ENCODE measurements around the gene ZFAND3.

ZFAND3 gene

DNA sequence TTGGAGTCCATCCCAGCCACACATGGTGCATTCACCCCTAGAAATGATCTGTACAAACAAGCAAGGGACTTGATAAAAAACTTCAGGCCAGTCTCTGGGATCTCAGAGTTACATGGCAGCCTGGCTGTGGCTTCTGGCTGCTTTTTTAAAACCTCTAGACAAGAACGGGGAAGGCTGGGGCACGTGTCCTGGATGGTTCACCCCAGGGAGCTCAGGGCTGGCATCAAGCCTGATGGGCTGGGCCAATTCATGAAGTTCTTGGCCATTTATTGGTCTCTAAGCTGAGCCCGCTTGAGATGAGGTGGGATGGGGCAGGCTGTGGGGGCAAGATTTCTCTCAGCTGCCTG is 10.4 kb upstream of the ZFAND3 start:
- TF ChIP-seq GATA3 (IDR thresholded peaks at IDR 0.05; ENCODE audit: low read depth, low read length) (no peak), GATA2 (IDR thresholded peaks at IDR 0.05; ENCODE audit: low read depth, low read length) (no peak)

DNA sequence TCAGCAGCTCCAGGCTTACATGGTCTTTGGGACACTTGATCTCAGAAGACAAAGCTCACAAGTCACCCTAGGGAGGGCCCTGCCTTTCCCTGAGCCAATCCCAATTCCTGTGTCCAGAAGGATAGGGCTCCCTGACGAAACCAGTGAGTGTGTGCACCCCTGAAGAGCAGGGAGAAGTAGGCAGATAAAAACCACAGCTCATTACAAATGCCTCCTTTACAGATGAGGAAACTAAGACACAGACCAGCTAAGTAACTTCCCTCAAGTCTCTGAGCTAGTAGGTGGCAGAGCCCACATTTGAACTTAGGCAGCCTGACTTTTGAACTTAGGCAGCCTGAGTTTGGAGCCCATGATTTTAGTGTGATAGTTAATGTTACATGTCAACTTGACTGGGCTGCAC is 6.7 kb upstream of the ZFAND3 start:
- TF ChIP-seq GATA2 (IDR thresholded peaks at IDR 0.05; ENCODE audit: low read depth, low read length) (no peak), GATA3 (IDR thresholded peaks at IDR 0.05; ENCODE audit: low read depth, low read length) (no peak)

DNA sequence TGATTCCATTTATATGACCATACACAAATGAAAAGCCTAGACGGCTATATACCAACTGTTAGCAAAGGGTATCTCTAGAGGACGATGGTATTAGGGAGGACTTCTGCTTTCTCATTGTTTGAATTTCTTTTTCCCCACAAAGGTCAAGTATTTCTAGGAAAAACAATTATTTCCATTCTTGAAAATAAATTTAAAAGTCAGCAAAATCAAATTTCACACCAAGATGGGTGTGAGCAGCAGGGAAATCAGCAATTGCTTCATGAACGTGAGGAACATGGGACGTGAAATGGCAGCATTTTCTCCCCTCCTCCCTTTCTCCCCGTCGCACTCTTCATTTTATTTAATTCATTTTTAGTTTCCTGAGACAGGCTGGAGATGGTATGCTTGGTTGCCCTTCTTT is 5.2 kb upstream of the ZFAND3 start:
- no peak for TF ChIP-seq GATA2 (IDR thresholded peaks at IDR 0.05; ENCODE audit: low read depth, low read length)
- TF ChIP-seq GATA3 (IDR thresholded peaks at IDR 0.05; ENCODE audit: low read depth, low read length), result no peak

DNA sequence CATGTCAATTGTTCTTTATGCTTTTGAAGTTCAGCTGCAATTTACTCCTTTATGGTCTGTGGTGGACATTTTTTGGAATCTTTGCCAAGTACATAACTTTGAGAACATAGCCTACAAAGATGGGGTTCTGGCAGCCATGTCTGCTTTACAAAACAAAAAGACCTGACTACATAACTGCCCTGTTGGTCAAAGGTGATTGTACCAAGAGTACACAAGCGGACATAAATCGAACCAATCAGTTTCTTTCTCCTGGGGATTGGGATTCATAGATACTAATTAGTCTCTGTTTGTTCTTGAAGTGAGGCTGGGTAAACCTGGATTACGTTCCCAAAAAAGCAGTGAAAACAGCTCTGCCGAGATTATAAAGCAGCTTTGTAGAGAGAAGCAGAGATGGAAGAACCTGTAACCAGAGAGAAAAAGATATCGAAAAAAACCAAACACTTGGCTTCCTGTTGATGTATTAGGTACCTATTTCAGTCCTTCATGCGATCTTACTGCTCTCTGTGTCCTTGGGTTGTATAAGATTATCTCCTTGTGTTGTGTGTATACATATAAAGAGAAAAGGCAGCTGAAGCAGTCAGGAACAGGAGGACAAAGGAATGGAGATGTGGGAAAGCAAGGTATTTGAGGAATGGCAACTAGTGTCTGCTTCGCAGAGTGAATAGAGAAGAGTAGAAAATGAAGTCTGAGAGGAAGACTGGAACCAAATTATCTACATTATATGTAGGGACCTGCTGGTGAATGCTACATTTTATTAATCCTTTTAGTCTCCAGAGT is 2.7 kb upstream of the ZFAND3 start:
- TF ChIP-seq GATA3 (IDR thresholded peaks at IDR 0.05; ENCODE audit: low read depth, low read length) (no peak), GATA2 (IDR thresholded peaks at IDR 0.05; ENCODE audit: low read depth, low read length) (no peak)

DNA sequence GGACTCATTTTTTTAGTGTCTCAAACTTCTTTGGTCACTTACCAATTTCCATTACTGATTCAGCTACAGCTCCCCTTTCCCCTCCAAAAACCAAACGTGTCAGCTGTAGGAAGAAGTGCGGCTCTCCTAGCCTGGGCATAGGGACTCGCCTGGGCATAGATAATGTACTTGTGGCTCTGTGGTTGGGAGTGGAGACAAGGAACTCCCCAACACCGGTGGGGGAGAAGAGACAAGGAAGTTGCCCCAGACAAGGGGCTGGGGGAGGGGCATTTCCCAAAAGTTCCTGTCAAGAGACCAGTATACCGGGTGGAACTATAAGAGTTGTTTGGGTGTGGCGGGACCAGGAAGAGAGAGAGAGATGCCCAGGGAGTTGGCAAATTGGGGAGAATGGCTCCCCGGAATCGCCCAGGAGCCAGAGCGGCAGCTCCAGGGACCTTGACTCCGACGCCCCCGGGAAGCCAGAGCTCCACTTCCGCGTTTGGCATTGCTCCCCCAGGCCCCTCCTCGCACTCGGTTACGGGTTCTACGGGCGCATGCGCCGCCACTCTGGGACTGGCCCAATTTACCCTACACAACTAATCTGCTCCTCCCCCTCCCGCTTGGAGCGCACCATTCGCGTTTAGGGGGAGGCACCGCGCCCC is 871 bp upstream of the ZFAND3 start:
- no peak for TF ChIP-seq GATA3 (IDR thresholded peaks at IDR 0.05; ENCODE audit: low read depth, low read length)

DNA sequence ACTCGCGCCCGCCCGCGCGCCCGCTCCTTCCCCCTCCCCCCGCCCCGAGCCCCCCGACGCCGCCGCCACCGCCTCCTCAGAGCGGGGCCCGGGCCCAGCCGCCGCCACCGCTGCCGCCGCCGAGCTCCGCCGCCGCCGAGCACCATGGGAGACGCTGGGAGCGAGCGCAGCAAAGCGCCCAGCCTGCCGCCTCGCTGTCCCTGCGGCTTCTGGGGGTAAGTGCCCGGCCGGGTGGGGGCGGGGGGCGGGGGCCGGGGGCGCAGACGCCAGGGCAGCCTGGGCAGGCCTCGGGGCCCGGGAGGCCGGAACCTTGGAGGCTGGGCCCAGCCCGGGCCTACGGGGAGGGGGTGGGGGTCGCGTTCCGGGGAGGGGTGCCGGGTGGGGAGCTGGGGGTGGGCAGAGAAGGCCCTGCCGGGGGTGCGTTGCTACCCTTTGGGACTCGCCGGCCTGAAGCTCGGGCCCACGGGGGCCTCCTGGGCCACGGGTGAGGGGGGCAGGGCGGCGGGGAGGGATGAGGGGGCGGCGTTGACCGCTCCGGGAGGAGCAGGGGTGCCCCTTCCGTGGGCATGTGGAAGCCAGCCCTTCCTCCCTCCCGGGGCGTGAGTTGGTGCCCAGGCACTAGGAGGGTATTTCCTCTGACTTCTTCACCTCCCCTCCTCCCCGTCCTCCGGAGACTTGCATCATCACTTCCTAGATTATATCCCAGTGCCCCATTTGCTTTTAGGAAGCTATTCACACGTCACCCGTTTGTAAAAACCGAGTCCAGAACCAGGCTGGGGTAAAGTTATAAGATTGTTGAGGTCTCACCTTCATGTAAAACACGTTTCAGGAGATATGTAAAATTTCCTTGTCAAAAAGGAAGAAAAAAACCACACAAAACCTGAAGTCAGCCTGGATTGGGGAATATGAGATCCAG is 533 bp downstream of the ZFAND3 start:
- TF ChIP-seq GATA2 (IDR thresholded peaks at IDR 0.05; ENCODE audit: low read depth, low read length) (no peak), GATA3 (IDR thresholded peaks at IDR 0.05; ENCODE audit: low read depth, low read length) (no peak)

DNA sequence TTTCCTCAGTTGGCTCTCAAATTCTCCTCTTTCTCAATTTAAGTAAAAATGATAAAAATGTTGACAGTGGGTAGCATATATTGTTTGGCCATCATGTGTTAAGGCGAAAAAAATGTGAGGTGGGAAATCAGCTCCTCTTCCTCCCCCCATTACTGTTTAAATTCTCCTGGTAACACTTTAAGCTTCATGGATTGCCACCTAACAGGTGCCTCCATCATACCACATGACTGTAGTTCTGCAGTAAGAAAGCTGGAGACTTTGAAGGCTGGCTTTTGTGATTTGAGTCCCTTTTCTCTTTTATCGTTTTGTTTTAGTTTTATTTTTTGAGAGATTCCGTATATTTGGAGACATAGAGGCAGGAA is 1.2 kb downstream of the ZFAND3 start:
- TF ChIP-seq GATA3 (IDR thresholded peaks at IDR 0.05; ENCODE audit: low read depth, low read length) (no peak), GATA2 (IDR thresholded peaks at IDR 0.05; ENCODE audit: low read depth, low read length) (no peak)

DNA sequence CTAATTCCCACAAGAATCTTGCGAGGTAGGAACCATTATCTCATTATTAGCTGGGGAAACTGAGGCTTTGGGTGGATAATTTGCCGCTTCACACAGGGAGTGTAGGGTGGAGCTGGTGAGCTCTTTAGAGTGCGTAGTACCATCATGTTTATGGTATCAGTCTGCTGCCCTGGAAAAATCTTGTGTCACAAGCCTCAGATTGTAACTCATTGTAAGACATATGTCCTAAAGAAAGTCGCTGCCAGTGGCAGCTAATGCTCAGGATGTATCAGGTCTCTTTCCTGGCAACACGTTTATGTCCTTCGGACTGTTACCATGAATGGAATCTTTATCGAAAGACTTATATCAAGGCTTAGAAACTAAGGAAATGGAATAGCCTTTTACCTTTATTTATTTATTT is 1.9 kb downstream of the ZFAND3 start:
- no peak for TF ChIP-seq GATA3 (IDR thresholded peaks at IDR 0.05; ENCODE audit: low read depth, low read length)
- no peak for TF ChIP-seq GATA2 (IDR thresholded peaks at IDR 0.05; ENCODE audit: low read depth, low read length)

DNA sequence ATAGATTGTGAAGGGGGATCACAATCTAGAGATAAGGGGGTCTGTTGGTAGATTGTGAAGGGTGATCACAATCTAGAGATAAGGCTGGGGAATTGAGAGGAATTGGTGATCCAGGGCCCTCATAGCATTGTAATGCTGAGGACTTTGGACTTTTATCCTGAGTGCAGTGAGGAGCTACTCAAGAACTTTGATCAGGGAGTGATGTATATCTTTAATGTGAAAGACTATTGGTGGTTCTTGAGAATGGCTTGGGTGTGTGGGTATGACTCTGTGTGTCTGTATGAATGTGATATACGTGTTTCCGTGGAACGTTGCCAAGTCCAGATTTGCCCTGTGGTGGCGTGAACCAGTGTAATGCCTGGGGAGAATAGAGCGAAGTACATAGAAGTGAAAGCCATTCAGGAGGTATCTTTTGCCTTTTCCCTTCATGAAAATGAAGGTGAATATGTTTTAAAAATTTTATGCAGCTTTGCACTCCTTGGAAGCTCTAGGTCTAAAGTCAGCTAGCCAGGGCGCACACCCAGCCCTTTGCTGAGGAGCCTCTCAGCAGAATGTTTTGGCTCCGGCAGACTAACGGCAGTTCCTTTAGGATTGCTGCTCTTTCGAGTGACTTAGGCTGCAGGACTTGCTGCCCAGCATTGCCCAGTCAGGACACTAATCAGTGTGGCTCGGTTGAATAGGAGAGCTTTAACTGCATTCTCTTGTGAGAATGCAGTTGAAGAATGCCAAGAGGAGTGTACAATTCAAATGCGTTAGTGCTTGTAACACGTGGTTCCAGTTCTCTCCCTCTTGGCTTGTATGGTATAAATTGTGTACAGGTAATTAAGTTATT is 3.5 kb downstream of the ZFAND3 start:
- TF ChIP-seq GATA2 (IDR thresholded peaks at IDR 0.05; ENCODE audit: low read depth, low read length) (no peak), GATA3 (IDR thresholded peaks at IDR 0.05; ENCODE audit: low read depth, low read length) (no peak)

DNA sequence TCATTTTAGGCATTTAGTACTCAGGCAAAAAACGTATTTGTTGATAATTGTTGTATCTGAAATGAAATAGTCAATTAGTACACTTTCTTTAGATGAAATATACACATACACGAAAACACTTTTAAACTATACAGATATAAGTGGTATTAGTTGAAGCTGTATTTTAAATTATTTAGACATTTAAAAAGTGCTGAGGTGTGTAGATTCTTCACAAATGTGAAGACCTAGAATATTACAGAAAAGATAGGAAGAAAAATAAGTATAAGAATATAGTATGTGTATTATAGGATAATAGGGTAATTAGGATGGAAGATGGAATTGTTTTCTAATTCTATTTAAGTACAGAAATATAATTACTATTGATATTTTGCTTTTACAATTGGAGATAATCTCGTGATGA is 4.6 kb downstream of the ZFAND3 start:
- TF ChIP-seq GATA2 (IDR thresholded peaks at IDR 0.05; ENCODE audit: low read depth, low read length) (no peak), GATA3 (IDR thresholded peaks at IDR 0.05; ENCODE audit: low read depth, low read length) (no peak)

DNA sequence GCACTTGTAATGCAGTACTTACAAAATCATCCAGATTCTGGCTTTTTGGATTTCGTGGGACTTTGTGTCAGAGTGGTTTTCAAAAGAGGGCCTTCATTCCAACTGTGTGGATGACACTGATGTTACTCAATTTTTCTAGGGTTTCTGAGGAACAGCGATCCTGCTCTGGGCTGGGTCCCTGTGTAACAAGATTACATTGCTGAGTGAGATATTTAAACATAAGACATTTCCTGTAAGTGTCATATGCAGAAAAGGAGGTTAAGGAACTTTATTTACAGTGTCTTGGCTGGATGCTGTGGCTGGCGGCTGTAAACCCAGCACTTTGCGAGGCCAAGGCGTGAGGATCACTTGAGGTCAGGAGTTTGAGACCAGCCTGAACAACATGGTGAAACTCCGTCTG is 6.7 kb downstream of the ZFAND3 start:
- TF ChIP-seq GATA3 (IDR thresholded peaks at IDR 0.05; ENCODE audit: low read depth, low read length) (no peak), GATA2 (IDR thresholded peaks at IDR 0.05; ENCODE audit: low read depth, low read length) (no peak)

DNA sequence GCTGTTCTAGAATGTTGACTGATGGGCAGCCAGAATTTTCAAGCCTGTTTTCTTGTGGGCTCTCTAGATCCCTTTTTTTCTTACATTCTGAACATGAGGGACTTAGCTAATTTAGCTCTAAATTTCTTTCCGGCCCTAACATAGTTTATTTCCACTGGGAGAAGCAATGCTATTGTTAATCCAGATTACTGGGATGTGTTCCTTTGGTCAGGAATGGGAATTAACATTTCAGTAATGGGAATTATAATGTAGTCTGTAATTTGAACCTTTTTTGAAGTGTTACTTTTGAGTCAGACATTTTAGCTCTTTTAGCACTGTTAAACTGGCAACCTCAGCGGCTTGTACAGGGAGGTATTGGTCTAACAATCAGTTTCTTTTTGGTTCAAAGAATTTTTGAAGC is 7.5 kb downstream of the ZFAND3 start:
- TF ChIP-seq GATA3 (IDR thresholded peaks at IDR 0.05; ENCODE audit: low read depth, low read length) (no peak), GATA2 (IDR thresholded peaks at IDR 0.05; ENCODE audit: low read depth, low read length) (no peak)

DNA sequence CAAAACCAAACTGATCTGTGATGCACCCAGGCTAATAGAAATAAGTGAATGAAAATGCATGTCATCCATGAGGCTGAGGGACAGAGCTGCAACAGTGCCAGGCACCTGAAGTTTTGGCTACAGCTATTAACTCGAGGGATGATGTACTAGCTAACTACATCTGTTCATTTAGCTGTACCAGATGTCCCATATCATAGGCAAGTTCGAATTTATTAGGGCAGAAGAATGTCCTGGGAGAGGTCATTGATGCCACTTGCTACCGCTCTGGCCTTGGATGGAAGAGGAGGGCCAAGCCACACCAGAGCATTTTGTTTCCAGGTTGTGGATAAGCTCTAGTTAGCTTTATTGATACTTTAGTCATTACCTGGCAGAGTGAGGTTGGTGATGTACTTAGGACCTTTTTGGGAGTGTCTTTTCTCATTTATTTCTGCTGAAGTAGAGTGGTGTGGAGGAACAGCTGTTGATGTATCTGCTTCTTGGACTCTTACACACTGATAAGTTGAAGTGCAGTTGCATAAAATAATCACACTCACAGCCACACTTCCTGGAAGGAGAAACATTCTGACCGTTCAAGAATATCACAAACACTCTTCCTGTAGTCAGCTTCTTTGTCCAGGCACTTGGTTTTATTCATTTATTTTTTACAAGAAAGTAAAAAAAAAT is 8.2 kb downstream of the ZFAND3 start:
- TF ChIP-seq GATA3 (IDR thresholded peaks at IDR 0.05; ENCODE audit: low read depth, low read length) (no peak), GATA2 (IDR thresholded peaks at IDR 0.05; ENCODE audit: low read depth, low read length) (no peak)
